H1 (cell line): Measurements from ENCODE around the gene ME1.

ENCODE experiments used
- CTCF ChIP-seq, 3 experiments: IDR thresholded peaks; 1 replicate in 2 of 3; 2 replicates in 1 of 3; pipeline versions ENCODE4 v1.5.1 to v1.6.1; 2011; ENCODE audit warnings: low read length in 3 of 3, mild to moderate bottlenecking in 3 of 3, inconsistent platforms in 2 of 3, low read depth in 1 of 3, moderate library complexity in 1 of 3; ENCODE audit not compliant: insufficient read depth in 1 of 3; ENCODE audit errors: control extremely low read depth in 1 of 3
- GTF2F1 ChIP-seq: IDR thresholded peaks from 2 replicates; pipeline ENCODE4 v1.6.1; 2012; ENCODE audit warnings: low read depth, low read length, improper control_type of control experiment, borderline replicate concordance
- POLR2A ChIP-seq, 2 experiments: IDR thresholded peaks; 1 replicate in 1 of 2; 2 replicates in 1 of 2; pipeline ENCODE4 v1.6.1; 2011; ENCODE audit warnings: low read depth in 2 of 2, low read length in 2 of 2, mild to moderate bottlenecking in 2 of 2; ENCODE audit errors: control extremely low read depth in 1 of 2
- USF2 ChIP-seq: IDR thresholded peaks from 2 replicates; pipeline ENCODE4 v1.6.1; 2011; ENCODE audit warnings: low read length, improper control_type of control experiment

DNA sequence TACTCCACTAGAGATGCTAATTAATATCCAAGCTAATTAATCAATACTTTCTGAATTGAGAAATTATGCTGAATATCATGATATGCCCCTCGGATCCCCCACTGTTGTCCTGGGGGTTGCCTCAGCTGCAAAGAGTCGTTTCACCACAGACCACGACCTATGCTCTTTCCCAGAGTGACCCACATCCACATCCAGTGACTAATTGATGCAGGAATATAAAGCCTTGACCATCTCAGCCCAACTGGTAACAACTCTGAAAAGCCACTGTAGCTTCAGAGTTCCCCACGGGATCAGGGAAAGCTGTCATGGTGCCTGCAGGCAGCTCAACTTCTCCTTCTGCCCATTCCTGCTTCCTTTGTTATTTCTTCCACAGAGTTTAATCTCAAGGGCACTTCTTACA is 120.8 kb downstream of the ME1 start:
- no peak for TF ChIP-seq POLR2A (IDR thresholded peaks at IDR 0.05; ENCODE audit: control extremely low read depth in 1 of 2, low read depth in 2 of 2, low read length in 2 of 2)
- no peak for TF ChIP-seq CTCF (IDR thresholded peaks at IDR 0.05; ENCODE audit: control extremely low read depth in 1 of 3, insufficient read depth in 1 of 3, low read depth in 1 of 3, low read length in 3 of 3)
- no peak for TF ChIP-seq USF2
- TF ChIP-seq GTF2F1: no peak
